Epithelial cell of prostate (primary cell): ENCODE measurements around the gene RACK1.
"Not testable (repeated sequence)": the region's sequence is repeated elsewhere in the genome, so short reads cannot be mapped to it uniquely, and the experiment has no call there.

Source experiments
- DNase-seq: peaks from one replicate; pipeline ENCODE4 v3.0.0-alpha.2; 2011; ENCODE audit warnings: low read depth, low spot score
- H3K27ac ChIP-seq: fragments of 450-650 bp; 2 replicates; pipeline ENCODE4 v1.5.1; 2017; ENCODE audit warnings: mild to moderate bottlenecking

The RACK1 gene

DNA sequence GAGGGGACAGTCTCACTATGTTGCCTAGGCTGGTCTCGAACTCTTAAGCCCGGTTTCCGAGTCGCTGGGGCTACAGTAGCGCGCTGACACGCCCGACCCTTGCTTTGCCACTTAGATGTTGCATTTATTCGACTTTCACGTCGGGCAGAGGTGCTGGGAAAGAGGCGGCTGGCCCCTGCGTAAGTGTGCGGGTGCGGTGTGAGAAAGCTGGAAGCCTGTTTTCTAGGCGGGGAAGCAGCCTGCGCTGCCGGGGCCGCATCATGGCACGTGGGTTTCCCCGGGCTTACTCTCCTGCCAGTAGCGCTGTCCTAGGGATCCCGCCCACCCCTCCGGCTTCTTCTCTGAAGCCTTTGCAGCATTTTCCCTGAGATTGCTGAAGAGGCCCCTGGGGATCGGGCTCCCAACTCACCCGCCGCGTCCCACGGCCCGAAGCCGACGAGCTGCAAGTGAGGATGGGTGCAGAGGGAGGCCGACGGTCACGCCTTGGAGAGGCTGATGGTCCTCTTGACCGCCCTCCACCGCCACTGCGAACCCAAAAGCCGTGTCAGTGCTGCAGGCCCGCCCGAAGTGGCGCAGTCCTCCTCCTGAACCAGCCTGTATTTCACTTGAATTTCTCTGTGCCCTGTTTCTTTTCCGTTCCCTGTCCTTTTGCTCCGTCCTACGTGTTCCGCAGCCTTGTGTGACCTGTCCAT is 26.4 kb downstream of the RACK1 start:
- DNase-seq, result no peak
- peak overlapping the region; percentile 35 for H3K27ac ChIP-seq

DNA sequence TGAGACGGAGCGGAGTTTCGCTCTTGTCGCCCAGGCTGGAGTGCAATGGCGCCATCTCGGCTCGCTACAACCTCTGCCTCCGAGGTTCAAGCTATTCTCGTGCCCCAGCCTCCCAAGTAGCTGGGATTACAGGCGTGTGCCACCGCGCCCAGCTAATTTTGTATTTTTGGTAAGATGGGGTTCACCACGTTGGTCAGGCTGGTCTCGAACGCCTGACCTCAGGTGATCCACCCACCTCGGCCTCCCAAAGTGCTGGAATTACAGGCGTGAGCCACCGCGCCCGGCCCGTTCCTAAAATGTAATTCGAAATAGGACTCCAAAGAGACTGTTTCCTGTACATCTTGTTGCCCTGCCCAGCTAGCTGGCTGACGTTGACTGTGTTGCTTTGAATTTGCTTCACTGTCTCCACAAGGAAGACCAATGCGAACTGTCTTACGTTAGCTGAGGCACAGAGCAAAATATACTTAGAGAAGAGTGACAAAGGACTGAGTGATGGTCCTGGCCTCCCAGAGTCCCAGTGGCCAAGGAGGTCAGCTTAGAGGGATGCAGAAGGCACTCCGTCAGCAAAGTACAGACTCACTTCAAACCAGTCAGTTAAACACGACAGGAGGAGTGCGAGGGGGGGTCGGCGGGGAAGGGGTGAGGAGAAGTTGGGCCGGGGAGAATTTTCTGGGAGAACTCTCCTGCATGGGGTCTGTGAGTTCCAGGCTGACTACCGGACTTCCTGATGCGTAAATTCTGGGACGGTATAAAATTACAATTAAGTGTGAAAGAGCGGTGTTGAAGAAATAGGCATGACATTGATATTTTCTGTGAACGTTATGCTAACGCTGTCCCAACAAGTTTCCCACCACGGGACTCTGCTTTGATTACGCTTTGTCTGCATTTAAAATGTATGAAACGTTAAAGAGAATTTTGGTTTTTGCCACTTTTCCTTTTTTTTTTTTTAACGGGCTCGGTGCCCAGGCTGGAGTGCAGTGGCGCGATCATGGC is 27.4 kb downstream of the RACK1 start:
- no peak overlapping the region for H3K27ac ChIP-seq

DNA sequence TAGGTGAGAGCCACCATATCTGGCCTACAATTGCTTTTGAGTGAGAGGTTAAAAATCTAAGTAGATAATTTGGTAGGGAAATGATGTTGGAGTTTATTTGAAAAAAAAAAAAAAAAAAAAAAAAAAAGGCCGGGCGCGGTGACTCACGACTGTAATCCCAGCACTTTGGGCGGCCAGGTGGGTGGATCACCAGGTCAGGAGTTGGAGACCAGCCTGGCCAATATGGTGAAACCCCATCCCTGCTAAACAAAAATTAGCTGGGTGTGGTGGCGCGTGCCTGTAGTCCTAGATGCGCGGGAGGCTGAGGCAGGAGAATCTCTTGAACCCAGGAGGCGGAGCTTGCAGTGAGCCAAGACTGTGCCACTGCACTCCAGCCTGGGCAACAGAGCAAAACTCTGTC is 29.5 kb downstream of the RACK1 start:
- H3K27ac ChIP-seq, result not testable (repeated sequence)

More for the DNA sequence above, 27.4 kb downstream of the RACK1 start:
- no peak for DNase-seq

DNA sequence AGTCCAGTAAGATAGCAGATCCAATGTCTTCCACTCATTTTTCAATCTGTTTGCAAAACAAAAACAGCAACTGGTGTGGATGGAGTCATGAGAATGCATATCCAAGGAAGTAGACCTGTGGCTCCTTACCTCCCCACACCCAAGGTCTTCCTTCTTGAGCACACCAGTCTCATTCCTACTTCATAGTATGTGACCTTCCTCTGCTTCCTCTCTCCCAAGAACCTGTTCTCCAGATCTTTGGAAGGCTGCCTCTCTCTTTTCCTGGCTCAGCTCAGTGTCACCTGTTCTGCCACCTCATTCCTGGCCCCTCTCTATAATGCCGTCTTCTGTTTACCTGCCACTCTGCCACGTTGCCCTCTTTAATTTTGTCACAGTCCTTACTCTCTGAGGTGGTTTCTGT is 30.8 kb downstream of the RACK1 start:
- no peak overlapping the region for H3K27ac ChIP-seq
- DNase-seq, result no peak

More for the DNA sequence above, 29.5 kb downstream of the RACK1 start:
- DNase-seq, result not testable (repeated sequence)

DNA sequence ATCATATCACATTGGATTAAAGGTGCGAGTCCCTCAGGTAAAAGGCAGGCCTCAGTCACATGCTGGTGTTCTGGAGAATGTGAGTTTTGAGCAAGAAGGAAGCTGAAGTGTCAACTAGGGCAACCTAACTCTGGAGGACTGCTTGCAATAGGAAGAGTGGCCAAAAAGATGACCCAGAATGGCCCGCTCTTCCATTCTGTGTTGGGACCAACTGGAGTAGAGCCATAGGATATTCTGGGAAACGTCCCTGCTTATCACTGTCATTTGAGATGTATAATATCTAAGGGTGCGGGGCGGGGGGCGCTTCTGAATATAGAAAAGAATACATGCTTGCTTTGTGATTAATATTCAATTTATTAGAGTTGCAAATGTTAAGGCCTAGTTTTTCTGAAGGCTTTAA is 31.6 kb downstream of the RACK1 start:
- DNase-seq, result no peak
- H3K27ac ChIP-seq, result no peak overlapping the region

DNA sequence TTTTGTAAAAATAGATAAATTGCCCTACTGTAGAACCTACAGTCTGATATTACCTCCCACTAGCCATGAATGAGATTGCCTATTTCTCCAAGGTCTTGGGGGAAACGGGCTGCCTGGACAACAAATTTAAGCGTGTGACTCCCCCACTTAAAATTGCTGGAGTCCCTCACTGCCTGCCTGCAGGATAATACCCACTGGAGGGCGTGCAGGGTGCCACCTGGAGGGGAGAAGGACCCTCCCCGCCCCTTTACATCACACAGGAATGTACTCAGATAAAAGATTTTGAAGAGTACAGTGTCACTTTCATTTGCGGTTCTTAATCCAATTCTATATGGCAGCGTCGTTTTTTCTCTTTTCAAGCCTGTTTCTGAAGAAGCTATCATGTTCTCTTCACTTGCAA is 32.5 kb downstream of the RACK1 start:
- no peak overlapping the region for H3K27ac ChIP-seq
- DNase-seq, result no peak

DNA sequence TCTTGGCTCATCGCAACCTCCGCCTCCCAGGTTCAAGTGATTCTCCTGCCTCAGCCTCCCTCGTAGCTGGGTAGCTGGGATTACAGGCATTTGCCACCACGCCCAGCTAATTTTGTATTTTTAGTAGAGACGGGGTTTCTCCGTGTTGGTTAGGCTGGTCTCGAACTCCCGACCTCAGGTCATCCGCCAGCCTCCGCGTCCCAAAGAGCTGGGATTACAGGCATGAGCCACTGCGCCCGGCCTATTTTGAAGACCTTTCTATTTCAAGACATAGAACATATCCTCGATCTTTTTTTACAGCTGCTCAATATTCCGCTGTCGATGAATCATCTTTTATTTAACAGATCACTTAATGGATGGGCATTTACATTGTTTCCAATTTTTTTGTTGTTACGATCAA is 33.0 kb downstream of the RACK1 start:
- not testable (repeated sequence) for H3K27ac ChIP-seq, DNase-seq

DNA sequence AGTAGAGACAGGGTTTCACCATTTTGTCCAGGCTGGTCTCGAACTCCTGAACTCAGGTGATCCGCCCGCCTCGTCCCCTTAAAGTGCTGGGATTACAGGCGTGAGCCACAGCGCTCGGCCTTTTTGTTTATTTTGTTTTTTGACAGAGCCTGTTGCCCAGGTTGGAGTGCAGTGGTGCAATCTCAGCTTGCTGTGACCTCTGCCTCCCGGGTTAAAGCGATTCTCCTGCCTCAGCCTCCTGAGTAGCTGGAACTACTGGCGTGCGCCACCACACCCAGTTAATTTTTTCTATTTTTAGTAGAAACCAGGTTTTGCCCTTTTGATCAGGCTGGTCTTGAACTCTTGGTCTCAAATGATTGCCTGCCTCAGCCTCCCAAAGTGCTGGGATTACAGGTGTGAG is 33.6 kb downstream of the RACK1 start:
- H3K27ac ChIP-seq, DNase-seq: not testable (repeated sequence)

DNA sequence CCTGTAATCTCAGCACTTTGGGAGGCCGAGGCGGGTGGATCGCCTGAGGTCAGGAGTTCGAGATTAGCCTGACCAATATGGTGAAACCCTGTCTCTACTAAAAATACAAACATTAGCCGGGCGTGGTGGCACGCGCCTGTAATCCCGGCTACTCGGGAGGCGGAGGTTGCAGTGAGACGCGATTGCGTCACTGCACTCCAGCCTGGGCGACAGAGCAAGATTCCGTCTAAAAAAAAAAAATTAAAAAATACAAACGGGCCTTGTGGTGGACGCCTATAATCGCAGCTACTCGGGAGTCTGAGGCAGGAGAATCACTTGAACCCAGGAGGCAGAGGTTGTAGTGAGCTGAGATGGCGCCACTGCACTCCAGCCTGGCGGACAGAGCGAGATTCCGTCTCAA is 34.7 kb downstream of the RACK1 start:
- H3K27ac ChIP-seq, DNase-seq: not testable (repeated sequence)

DNA sequence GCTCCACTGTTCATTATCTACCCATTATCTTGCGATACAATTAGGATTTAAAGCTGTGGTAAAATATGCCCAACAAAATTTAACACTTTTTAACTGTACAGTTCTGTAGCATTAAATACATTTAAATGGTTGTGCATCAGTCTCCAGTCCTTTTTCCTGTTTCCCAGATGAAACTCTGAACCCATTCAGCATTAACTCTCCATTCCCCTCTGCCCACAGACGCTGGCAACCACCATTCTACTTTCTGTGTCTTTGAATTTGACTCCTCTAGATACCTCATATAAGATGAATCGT is 35.8 kb downstream of the RACK1 start:
- H3K27ac ChIP-seq, result peak overlapping the region; percentile 83
- no peak for DNase-seq

DNA sequence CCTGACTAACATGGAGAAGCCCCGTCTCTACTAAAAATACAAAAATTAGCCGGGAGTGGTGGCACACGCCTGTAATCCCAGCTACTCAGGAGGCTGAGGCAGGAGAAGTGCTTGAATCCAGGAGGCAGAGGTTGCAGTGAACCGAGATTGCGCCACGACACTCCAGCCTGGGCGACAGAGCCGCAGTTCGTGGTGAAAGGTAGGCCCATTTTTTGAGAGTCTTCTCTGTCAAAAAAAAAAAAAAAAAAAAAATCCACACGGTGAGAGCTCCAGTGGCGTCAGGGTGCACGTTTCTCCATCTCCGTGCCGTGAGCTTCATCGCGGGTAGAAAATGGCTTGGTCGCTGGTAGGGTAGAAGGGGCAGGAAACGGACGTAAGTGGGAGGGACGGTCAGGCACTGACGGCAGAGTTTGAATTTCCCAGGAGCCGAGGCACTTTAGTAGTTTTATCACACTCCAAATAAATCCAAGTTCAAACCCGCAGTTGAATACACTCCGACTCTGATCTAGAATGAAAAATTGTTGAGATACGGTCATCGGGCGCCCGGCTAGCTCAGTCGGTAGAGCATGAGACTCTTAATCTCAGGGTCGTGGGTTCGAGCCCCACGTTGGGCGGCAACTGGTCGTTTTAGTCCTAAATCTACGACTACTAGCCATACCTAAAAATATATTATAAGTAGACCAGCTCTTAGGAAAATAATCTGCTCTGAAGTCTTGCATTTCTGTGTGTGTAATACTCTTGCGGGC is 36.3 kb downstream of the RACK1 start:
- H3K27ac ChIP-seq, result peak overlapping the region; percentile 83

DNA sequence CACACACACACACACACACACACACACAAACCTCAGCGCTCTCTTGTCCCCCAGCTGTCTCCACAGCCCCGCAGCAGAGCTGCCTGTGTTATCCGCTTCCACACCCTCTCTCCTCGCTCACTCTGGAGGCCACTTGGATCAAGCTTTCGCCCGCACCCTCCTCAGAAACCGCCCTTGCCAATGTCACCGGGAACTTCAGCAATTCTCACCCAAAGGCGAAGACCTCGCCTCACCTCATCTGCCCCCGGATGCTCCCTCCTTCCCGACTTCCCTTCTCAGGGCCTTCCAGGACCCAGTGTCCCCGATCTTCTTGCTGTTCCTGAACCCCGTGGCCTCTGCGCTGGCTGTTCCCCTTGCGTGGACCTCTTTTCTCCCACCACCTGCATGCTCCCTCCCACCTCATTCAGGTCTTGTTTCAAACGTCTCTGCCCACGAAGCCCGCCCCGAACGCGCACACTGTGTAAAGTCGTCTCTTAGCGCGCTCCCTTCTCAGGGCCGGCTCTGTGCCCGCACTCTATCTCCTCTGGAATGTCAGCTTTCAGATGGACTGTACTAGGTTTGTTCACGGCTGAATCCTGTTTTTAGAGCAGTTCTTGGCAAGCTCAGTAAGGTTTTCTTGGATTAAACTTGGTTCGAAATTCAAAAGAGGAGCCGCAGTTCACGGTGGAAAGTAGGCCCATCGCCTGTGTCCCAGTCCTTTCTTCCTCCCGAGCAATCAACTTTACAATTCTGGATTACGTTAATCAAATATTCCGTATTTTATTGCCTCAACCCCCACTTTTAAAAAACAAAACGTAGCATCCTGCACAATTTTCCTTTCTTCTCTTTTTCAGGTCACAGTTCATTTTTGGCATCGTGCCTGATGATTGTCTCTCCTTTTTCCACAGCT is 37.7 kb downstream of the RACK1 start:
- DNase-seq, result no peak

More for the DNA sequence above, 36.3 kb downstream of the RACK1 start:
- no peak for DNase-seq

DNA sequence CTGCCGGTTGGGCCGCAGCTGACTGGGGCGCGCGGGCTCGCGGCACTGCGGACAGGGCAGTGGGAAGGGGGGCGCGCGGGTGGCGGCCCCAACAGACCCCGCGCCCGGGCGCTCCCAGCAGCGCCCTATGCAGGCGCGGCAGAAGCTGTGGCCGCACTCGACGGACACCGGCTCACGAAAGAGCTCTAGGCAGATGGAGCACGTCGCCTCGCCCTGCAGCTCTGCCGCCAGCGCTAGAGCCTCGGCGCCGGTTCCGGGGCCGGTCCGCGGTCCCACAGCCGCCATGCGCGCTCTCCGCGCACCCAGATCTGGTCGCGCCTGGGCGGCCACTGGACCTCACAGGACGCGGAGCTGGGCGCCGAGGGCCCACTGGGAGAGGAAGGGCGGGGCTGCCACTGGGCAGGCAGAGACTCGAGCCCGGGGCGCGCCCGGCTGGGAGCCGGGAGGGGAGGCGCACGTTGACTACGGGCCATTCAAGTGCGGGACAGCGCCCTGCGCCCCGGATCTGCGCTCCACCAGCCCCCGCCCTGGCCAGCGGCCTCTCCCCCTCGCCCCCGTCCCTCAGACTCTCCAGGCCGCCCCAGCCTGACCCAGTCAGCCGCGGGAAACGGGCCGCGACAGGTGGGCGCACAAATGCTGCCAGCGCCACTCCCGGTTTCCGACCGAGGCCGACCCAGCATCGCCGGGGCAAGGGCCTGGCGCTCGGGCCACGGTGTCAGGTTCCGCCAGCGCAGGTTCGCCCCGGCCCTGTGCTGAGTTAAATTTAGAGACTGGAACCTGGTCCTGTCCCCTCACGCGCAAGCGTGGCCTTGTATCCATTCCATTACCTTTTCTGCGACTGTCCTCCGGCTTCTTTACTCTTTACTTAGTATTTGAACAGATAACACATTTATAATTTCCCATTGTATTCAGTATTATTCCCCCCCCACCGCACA is 38.6 kb downstream of the RACK1 start, which contains the start of gene TRIM7:
Gene TRIM7 (minus strand): TSS at position 371 of the 935 bp plus-strand sequence. CDS start 86 bp downstream, at position 285.
- DNase-seq, result no peak
- H3K27ac ChIP-seq, result peak within 1 kb of the TSS; percentile 83

More for the DNA sequence above, 37.7 kb downstream of the RACK1 start:
- H3K27ac ChIP-seq, result peak overlapping the region; percentile 83

DNA sequence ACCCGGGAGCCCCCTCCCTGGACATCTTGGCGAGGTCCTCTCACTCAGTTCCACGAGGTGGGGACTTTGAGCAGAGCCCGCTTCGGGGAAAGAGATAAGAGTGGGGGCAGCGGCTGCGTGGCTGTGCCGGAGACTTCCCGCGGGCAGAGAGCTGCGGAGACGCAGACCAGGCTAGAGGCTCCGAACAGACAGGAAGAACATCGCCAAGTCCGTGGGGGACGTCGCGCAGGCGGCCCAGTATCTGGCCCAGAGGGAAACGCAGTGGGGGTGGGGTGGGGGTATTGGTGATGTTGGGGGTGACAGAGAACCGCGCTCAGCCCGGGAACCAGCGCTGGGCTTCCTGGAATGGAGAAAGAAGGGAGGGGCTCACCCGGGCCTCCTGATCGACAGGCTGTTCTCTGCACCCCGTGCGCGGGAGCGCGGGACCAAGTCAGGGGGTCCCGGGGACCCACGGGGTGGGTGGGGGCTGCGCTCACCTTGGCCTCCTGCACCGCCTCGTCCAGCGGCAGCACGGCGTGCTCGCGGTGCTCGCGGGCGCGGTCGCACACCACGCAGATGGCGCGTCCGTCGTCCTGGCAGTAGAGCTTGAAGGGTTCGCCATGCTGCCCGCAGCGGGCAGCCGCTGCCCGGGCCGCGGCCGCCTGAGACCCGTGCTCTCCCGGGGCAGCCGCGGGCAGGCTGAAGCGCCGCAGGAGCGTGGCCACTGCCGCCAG is 39.4 kb downstream of the RACK1 start:
- peak overlapping the region; percentile 83 for H3K27ac ChIP-seq
- DNase-seq, result no peak

DNA sequence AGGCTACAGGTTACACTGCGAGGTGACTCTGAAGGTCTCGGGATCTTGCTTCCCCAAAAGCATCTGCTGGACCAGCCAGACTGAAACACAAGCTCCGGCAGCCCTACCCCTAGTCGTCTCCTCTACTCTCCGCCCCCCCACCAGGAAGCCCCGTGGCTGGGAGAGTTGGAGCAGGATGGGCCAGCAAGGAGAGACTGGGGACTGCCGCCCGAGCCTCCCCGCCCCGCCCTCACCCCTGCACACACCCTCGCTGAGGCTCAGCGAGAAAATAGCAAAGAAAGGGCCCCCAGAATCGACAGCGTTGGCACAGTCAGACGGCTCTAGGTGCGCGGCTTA is 40.0 kb downstream of the RACK1 start:
- H3K27ac ChIP-seq, result peak overlapping the region; percentile 83
- no peak for DNase-seq

DNA sequence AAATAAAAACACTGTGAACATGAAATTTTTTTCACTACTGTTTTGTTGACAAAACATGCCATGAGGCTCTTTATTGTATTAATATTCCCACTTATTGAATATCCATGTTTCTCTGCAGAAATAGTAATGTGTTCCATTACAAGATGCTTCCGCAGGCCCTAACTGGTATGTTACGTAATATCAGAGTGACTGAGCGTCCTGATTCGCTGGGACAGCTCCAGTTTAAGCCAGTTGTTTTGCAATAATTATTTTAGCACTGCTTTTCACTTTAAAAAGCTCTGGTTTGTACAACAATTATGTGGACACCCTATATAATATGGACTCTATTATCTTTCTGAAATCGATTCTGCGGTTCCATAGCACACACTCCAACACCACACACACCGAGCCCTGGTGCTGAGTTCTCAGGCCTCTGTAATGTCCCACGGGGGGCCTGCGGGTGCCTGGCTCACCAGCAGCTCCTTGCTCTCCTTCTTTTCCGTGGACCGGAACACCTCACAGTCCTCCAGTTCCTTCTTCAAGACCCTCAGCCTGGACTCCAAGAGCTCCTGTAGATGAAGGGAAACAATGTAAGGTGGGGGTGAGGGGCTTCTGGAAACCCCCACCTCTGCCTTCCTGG is 40.5 kb downstream of the RACK1 start:
- DNase-seq, result no peak
- peak overlapping the region; percentile 83 for H3K27ac ChIP-seq

DNA sequence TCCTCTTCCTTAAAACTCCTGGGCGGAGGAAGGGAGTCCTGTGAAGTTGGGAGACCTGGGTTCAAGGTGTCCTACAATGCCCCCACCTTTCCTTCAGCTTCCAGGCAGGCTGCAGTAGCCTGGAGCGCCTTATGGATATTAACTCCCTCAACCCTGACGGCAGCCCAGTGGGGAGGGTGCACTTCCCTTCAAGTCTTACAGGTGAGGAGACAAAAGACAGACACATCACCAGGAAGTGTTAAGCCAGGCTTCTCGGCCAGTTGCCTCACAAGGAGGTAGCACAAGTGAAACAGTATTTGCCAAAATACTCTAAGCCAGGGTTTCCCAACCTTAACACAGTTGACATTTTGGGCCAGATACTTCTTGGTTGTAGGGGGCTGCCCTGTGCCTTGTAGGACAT is 42.9 kb downstream of the RACK1 start:
- DNase-seq, result no peak
- no peak overlapping the region for H3K27ac ChIP-seq
